NCI-H2227 (cell line): Measurements from ENCODE around the gene FDX2.

Experiments used
- DNase-seq: peaks from one replicate; lab custom pipeline; 2025; ENCODE audit not compliant: unreplicated experiment; lab: John Stamatoyannopoulos, UW

FDX2 gene

DNA sequence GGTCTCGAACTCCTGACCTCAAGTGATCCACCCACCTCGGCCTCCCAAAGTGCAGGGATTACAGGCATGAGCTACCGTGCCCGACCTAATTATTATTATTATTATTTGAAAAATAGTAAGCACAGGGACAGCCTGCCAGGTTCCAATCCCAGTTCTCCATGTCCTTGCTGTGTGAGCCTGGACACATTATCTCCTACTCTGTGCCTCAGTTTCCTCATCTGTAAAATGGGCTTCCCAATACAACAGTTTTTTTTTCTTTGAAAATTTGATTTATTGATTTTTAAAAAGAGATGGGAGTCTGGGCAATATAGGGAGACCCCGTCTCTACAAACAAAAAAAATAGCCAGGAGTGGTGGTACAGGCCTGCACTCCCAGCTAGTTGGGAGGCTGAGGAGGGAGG is 9.5 kb downstream of the FDX2 start:
- DNase-seq: no peak

DNA sequence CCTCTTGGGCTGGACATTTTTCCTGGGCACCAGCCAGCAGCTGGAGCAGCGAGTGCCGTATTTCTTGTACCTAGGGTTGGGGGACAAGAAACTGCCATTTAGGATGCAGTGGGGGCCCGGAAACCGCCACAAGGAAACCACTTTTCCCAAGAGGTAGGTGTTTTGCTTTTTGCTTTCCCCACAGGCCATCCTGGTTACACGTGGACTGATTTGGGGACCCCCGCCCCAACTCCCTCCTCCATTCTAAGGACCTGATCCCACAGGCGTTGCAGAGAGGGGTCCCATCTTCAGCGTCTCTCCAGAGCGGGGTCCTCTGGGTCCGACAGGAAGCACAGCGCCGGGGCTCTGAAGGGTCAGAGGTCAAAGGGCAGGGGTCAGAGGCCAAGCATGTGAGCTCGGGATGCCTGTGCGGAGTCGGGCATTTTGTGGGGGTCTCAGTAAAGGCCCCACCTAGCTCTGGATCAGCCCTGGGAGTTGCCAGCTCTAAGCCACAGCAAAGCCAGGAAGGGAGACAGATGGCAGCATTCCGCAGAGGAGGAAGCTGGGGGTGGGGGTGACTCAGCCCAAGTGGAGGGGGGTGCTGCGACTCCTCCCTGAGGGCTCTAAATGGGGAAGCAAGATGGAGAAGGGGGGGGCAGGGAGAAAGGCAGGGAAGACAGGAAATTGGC is 10.5 kb downstream of the FDX2 start:
- no peak for DNase-seq

DNA sequence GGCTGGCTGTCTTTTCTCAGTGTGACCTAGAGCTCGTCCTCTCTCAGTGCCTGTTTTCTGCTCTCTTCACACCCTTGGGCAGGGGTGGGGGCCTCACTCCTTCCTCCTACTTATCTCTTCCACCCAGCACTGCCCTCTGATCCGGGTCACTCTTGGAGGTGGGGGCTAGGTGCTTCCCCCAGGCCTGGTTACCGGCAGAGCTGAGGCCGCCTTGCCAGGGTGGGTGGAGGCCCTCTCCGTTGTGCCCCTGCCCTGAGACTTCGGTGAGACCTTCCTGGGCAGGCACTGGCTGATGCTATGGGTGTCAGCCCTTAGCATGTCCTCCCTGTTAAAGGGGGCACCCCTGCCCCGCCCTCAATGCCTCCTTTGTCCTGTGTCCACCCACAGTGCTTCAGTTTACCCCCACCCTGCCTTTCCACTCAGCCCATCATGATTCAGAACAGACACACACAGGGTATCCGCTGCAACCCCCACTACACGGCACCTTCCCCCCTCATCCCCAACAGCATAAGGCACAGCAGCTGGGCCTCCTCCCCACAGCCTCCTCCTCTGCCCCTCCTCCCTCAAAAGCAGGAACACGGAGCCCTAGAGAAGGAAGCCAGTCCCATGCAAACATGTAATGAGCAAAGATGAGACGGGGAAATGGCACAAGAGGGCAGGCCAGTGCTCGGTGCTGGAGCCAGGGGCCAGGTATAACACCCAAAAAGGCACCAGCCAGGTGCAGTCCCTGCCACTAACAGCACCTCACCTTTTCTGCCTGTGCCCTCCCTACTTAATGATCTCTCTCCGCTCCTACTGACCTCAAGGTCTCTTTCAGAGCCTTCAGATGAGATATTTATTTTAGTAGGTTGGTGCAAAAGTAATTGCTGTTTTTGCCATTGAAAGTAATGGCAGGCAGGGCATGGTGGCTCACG is 16.0 kb downstream of the FDX2 start:
- DNase-seq: no peak

DNA sequence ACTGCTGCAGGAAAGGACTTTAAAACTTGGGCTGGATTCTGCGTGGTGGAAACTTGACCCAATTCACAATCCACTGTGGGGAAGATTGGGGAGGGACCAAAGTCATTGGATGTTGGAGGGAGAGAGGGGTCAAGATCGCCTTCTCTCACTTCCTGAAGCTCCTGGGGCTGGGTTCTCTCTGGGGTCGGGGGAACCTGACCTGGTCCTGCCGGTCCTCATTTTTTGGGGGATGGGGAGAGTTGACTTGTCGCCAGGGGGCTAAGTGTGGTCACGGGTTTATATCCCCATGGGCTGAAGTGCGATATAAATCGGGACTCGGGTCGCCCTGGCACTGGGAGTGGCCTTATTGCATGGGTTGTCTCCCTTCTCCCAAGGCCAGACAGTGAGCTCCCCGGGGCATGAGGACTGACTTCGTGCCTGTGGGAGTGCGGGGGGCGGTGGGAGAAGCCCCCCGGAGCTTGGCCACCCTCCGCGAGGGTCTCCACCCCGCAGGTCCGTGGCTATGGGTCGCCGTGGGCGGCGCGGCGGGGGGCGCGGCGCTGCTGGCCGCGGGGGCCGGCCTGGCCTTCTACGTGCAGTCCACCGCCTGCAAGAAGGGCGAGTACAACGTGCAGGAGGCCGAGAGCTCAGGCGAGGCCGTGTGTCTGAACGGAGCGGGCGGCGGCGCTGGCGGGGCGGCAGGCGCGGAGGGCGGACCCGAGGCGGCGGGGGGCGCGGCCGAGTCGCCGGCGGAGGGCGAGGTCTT is 19.8 kb downstream of the FDX2 start:
- DNase-seq: no peak

DNA sequence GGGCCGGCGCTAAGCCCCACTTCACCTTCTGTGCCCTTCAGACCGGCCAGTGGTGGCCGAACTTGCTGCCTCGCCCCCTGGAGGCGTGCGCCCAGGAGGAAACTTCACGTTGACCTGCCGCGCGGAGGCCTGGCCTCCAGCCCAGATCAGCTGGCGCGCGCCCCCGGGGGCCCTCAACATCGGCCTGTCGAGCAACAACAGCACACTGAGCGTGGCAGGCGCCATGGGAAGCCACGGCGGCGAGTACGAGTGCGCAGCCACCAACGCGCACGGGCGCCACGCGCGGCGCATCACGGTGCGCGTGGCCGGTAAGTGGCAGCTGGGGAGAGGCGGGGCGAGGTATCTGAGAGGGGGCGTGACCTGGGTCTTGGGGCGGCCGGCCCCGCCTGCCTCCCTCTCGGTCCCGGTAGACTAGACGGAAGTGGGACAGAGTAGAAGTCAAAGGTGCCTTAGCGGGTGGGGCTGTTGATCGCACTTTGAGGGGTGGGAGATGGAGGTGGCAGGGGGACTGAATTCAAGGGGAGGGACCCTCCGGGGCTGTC is 20.4 kb downstream of the FDX2 start:
- no peak for DNase-seq

DNA sequence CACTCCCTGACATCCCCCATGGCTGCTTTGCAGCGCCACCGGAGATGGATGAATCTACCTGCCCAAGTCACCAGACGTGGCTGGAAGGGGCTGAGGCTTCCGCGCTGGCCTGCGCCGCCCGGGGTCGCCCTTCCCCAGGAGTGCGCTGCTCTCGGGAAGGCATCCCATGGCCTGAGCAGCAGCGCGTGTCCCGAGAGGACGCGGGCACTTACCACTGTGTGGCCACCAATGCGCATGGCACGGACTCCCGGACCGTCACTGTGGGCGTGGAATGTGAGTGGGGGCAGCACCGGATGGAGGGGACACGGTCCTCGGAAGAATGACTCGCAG is 21.5 kb downstream of the FDX2 start:
- DNase-seq: no peak

DNA sequence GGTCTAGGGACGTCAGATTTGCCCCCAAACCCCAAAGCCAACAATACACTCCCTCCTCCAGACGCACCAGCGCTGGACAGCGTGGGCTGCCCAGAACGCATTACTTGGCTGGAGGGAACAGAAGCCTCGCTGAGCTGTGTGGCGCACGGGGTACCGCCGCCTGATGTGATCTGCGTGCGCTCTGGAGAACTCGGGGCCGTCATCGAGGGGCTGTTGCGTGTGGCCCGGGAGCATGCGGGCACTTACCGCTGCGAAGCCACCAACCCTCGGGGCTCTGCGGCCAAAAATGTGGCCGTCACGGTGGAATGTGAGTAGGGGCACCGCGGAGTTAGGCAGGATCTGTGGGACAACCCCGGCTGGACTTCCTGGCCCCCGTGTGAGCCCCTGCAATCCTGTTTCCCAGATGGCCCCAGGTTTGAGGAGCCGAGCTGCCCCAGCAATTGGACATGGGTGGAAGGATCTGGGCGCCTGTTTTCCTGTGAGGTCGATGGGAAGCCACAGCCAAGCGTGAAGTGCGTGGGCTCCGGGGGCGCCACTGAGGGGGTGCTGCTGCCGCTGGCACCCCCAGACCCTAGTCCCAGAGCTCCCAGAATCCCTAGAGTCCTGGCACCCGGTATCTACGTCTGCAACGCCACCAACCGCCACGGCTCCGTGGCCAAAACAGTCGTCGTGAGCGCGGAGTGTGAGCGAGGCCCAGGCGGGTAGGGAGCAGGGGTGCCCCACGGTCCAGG is 22.0 kb downstream of the FDX2 start:
- DNase-seq: no peak

DNA sequence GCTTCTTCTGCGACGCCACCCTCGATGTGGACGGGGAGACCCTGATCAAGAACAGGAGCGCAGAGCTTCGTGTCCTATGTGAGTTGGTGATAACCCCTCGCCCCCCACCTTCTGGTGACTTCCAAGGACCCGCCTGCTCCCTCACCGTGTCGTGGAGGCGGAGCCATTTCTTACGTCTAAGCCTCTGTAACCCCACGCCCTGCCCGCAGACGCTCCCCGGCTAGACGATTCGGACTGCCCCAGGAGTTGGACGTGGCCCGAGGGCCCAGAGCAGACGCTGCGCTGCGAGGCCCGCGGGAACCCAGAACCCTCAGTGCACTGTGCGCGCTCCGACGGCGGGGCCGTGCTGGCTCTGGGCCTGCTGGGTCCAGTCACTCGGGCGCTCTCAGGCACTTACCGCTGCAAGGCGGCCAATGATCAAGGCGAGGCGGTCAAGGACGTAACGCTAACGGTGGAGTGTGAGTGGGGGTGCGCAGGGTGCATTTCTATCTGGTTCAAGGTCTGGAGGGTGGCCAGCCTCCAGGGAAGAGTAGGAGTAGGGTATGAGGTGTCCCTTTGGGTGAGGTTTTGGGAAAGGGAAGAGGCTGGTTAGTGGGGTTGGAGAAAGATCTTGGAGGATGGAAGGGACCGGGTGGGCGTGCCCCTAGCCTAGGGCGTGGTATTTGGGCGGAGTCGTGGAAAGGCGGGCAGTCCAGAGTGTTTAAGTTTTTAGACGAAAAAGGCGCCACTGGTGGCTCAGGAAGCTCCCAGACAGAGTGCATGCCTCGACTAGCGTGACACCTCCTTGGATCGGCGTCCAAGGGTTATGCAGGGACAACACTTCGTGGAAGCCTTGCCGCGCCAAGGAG is 22.8 kb downstream of the FDX2 start:
- DNase-seq: no peak

DNA sequence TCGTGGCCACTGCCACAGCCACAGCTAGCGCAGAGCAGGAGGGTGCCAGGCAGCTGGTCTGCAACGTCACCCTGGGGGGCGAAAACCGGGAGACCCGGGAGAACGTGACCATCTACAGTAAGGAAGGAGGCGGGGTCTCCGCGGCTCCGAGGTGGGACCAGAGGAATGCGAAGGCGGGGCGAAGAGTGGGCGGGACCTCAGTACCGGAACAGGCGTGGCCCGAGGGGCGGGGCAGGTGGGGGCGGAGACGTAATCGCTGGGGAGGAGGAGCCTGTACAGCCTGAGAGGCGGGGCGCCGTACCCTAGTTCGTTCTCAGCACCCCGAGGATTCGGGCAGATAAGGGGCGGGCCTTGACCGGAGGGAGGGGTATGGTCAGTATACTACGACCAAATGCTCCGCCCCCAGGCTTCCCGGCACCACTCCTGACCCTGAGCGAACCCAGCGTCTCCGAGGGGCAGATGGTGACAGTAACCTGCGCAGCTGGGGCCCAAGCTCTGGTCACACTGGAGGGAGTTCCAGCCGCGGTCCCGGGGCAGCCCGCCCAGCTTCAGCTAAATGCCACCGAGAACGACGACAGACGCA is 23.5 kb downstream of the FDX2 start:
- DNase-seq: peak; percentile 66

DNA sequence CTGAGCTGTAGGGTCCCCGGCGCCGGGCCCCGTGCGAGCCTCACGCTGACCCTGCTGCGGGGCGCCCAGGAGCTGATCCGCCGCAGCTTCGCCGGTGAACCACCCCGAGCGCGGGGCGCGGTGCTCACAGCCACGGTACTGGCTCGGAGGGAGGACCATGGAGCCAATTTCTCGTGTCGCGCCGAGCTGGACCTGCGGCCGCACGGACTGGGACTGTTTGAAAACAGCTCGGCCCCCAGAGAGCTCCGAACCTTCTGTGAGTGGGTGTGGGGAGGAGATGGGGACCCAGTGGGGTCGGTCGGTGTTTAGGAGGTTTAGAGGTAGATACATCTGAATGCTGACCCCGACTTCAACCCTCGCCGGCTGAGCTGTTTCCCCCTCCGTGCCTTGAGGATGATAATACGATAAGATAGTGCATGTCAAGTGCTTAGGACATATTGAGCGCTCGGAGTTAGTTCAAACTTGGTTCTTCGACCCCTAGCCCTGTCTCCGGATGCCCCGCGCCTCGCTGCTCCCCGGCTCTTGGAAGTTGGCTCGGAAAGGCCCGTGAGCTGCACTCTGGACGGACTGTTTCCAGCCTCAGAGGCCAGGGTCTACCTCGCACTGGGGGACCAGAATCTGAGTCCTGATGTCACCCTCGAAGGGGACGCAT is 24.1 kb downstream of the FDX2 start:
- DNase-seq: no peak

DNA sequence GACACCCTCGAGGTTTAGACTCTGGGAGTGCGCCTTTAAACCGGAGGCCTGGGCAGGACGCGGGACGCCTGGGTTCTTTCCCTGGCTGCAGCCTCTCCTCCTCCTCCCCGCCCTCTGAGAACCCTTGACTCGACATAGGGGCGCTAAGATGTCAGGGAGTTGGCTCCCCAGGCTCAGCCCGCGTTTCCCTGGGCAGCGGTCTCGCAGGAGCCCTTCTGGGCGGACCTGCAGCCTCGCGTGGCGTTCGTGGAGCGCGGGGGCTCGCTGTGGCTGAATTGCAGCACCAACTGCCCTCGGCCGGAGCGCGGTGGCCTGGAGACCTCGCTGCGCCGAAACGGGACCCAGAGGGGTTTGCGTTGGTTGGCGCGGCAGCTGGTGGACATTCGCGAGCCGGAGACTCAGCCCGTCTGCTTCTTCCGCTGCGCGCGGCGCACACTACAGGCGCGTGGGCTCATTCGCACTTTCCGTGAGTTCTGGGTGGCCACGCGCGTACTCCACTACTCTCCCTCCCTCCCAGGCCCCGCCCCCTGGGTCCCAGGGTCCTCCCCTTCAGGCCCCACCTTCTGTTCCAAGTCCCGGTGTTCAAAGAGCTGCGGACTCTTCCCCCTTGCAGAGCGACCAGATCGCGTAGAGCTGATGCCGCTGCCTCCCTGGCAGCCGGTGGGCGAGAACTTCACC is 24.8 kb downstream of the FDX2 start:
- peak; percentile 53 for DNase-seq

DNA sequence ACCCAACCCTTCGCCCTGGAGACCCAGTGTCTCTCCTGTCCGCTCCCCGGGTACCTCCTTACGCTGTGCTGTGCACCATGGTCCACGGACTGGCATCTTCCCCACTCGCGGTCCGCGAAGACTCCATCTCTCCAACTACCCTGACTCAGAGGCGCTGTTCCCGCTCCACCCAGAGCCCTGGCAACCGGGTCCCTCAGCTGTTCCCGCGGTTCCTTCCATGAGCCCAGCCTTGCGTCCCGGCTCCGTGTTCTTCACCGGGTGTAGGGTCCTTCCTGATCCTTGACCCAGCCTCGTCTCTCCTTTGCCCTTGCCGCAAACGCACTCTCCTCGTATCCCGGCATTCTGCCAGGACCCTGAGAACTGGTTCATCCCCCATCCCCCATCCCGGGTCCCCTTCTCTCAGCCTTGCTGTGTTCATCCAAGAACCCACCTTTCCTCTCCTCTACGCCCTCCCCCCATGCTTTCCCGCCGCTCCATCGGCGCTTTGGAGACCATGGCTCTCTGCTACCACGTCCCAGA is 25.4 kb downstream of the FDX2 start:
- peak; percentile 15 for DNase-seq

DNA sequence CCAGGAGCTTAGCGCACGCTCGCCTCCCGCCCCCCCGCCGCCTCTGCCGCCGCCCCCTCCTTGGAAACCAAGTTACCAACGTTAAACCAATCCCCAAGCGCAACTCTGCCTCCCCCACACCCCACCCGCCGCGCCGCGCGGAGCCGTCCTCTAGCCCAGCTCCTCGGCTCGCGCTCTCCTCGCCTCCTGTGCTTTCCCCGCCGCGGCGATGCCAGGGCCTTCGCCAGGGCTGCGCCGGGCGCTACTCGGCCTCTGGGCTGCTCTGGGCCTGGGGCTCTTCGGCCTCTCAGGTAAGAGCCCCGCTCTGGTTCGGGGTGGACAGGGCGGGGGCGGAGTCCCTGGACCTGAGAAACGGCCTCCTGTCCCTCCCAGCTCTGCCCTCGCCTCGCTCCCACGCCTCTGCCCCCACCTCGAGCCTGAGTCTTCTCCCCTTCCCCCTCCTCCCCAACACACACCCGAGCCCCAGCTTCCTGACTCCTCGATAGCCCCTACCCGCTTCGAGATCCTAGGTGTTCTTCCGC is 25.9 kb downstream of the FDX2 start, which contains the start of gene ICAM5:
Gene ICAM5, plus strand, starts transcription at position 117 of the 521 bp plus-strand sequence. Its CDS starts 92 bp downstream, at position 209.
- DNase-seq: no peak

DNA sequence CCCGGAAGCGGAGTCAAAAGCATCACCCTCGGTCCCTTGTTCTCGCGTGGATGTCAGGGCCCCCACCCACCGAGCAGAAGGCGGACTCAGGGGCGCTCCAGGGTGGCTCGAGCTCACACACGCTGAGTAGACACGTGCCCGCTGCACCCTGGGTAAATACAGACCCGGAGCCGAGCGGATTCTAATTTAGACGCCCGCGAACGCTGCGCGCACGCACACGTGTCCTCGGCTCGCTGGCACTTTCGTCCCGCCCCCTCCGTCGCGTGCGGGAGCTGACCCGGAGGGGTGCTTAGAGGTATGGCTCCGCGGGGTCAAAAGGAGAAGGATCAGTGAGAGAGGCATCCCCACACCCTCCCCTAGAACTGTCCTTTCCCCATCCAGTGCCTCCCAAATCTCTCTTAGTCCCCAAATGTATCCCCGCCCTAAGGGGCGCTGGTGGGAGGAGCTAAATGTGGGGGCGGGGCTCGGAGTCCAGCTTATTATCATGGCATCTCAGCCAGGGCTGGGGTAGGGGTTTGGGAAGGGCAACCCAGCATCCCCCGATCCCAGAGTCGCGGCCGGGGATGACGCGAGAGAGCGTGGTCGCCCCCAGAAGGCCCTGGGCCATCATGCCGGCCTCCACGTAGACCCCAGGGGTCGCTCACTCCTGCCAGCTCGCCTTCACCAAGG is 26.5 kb downstream of the FDX2 start:
- peak; percentile 86 for DNase-seq

DNA sequence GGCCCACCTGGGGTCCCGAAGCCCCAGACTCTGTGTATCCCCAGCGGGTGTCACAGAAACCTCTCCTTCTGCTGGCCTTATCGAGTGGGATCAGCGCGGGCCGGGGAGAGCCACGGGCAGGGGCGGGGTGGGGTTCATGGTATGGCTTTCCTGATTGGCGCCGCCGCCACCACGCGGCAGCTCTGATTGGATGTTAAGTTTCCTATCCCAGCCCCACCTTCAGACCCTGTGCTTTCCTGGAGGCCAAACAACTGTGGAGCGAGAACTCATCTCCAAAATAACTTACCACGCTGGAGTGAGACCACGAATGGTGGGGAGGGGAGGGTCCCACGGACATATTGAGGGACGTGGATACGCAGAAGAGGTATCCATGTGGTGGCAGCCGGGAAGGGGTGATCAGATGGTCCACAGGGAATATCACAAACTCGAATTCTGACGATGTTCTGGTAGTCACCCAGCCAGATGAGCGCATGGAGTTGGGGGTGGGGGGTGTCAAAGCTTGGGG is 27.1 kb downstream of the FDX2 start:
- peak; percentile 57 for DNase-seq

DNA sequence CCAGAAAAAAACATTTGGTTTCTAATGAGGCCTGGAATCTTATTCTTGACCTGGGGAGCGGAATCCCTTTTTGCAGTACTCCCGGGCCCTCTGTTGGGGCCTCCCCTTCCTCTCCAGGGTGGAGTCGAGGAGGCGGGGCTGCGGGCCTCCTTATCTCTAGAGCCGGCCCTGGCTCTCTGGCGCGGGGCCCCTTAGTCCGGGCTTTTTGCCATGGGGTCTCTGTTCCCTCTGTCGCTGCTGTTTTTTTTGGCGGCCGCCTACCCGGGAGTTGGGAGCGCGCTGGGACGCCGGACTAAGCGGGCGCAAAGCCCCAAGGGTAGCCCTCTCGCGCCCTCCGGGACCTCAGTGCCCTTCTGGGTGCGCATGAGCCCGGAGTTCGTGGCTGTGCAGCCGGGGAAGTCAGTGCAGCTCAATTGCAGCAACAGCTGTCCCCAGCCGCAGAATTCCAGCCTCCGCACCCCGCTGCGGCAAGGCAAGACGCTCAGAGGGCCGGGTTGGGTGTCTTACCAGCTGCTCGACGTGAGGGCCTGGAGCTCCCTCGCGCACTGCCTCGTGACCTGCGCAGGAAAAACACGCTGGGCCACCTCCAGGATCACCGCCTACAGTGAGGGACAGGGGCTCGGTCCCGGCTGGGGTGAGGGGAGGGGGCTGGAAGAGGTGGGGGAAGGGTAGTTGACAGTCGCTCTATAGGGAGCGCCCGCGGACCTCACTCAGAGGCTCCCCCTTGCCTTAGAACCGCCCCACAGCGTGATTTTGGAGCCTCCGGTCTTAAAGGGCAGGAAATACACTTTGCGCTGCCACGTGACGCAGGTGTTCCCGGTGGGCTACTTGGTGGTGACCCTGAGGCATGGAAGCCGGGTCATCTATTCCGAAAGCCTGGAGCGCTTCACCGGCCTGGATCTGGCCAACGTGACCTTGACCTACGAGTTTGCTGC is 28.7 kb downstream of the FDX2 start, which contains the start of gene ICAM4:
Gene ICAM4, plus strand, starts transcription at position 153 of the 935 bp plus-strand sequence. Its CDS starts 58 bp downstream, at position 211.
- DNase-seq: no peak
